Epidermal melanocyte (primary cell): ENCODE results near the gene FKTN.

Experiments
- DNase-seq: peaks from one replicate; pipeline ENCODE4 v3.0.0; 2011; ENCODE audit warnings: low spot score; ENCODE audit not compliant: insufficient read length

Gene FKTN

DNA sequence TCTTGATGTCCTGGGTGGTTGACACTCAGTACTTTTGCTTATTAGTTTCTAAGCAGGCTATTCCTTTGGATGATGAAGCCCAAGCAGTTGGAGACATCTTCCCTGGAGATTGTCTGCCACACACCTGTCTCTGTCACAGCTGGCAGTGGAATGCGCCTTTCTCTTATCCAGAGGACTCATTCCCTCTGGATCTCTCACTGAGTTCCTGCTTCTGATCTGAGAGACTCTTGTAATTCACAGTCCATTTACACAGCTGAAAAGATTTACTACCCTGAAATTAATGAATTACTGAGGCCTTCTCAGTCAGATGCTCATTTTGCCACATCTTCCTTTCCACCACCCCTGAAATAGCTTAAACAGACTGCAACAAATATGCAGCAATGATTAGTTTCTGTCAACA, 120.2 kb downstream of the FKTN start:
- DNase-seq, result no peak

DNA sequence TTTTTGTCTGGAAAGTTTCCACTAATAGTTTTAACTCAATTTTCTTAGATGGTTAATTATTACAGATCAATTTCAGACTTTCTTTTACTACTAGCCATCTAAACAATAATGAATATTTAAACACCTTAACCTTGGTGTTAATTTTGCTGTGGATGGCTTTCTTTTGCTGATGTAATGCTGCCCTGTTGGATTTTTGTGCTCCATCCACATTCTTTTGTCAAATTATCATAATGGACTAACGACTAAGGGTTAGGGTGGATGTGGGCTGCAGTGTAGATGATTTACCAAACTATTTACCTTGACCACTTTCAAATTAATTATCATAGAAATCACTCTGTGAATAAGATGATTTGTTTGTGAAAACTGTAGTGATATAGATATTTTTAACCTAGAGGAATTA, 120.8 kb downstream of the FKTN start:
- no peak for DNase-seq

DNA sequence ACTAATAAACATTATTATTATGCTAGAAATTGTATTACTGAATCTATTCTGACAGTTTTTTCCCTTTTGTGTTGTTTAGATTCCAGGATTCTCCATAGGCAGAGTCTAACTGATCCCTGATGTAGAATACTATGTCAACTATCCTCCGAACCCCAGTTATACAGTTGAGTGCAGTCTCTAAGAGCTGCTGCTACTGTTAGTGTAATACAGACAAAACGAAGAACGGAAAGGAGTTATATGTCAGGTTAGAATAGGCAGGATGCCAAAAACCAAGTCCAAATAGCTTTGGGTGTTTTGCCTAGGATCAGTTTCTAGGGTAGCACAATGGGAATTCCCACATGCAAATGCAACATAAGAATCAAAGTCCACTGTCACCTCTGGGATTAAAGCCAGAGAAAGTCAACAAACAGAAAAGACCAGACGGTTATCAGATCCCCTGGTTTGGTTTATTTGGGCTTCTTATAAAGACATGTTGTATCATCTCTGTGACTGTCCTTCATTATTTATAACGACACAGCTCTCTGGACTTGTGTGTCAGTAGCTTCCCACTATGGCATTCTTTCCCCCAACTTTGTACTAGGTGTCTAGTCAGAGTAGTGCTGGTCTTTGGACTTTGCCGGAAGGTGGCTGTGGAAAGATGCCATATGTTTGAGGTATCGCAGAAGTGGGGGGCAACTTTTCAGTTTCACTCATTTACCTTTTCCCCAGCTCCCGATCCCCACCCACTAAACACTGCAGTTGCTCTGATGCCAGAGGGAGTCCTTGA, 121.5 kb downstream of the FKTN start:
- DNase-seq, result no peak

DNA sequence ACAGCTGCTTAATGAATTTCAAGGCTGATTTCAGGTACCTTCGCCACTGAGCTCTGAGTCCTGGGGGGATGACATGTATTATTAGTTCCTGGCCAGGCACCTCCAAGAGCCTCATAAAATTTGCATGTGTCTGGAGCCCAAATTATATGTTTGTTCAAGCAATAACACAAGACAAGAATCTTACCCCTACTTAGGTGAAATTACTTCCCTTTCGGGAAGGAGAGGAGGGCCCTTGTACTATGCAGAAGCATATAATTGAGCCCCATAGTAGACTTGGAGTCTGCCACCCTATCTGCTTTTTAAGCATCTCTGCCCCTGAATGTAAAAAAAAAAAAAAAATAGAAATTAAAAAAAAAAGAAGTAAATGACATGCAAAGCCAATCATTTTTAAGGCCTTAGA, 123.4 kb downstream of the FKTN start:
- no peak for DNase-seq

DNA sequence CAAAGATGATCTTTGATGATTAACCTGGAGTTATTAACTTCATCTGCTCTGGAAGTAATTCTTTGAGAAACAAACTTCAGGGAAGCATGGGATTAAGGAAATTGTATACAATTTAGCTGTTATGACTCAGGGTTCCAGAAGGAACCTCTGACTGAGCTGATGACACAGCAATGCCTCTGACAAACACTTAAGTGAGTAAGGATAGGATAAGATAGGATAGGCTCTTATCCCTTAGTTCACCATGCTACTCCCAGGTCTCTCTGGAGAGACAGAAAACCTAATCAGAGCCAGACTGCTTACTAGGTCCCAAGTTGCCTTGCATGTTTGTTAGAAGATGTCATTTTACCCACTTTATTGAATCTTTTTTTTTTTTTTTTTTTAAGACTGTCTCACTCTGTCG, 123.8 kb downstream of the FKTN start:
- no peak for DNase-seq

DNA sequence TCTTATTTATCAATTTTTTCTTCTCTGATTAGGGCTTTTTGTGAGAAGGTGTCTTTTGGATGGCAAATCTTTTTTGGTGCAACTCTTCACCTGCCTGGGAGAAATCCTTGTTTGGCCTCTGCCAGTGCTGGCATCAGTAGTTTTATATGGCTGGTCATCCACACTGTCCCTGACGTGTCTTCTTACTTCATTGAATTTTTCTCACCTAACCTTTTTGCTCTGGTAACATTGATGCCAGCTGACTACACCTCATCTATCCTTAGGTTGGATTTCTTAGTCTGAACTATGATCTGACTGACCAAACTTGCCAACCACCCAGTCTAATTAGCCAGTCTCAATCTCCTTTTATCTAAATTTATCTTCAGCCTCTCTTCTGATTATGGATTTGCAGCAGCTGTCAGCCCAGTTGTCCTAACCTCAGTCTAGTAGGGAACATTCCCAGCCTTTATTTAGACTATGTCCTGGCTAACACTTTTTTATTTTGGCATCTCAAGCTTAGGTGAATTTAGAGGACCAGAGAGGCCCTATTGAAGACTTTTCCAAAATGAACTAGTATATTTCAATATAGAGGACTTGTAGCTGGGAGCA, 125.9 kb downstream of the FKTN start:
- no peak for DNase-seq

DNA sequence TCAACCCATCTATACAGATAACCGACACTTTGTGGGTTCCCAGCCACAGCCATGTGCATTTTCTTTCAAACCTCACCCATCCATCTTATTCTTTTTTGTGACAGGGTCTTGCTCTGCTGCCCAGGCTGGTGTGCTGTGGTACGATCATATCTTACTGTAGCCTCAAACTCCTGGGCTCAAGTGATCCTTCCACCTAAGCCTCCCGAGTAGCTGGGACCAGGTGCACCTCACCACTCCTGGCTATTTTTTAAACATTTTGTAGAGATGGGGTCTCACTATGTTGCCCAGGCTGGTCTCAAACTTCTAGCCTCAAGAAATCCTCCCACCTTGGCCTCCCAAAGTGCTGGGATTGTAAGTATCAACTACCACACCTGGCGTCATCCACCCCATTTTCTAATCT, 129.0 kb downstream of the FKTN start:
- DNase-seq, result no peak
